NB4 (cell line): ENCODE results near the gene CYP4V2.

Experiments
- CTCF ChIP-seq: IDR thresholded peaks from one replicate; pipeline ENCODE4 v1.5.1; 2012; ENCODE audit warnings: low read depth, low read length
- MAX ChIP-seq: IDR thresholded peaks from 2 replicates; pipeline ENCODE4 v1.6.1; 2011; ENCODE audit warnings: low read depth, low read length

DNA sequence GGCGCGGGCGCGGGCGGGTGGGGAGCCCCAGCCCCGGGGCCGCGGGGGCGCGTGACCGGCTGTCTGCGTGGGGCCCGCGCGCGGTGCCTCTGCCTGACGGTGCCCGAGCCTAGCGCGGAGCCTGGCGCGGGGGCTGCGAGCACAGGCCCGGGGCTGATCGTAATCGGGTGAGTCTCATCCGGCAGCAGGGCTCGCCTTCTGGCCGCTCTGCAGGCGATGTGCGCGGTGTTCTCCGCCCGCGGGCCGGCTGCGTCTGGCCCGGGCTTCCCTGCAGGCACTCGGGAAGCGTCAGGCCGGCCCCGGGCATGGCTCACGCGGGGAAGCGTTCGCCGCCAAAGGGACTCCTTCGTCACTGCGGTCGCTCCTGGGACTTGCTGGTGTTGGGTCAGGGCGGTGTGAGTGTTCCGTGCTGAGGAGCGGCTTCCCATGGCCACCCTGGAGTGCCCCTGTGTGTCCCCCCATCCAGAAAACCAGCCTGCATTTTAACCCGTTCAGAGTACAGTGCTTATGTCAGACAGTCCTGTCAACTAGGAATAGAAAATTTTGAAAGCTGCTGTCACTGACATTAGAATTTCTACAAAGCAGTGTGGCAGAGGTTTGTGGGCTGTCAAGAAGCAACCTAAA is 46.3 kb upstream of the CYP4V2 start:
- TF ChIP-seq CTCF (no peak), MAX (no peak)
